ENCODE measurements around the gene TTF2.

TTF2 gene

DNA sequence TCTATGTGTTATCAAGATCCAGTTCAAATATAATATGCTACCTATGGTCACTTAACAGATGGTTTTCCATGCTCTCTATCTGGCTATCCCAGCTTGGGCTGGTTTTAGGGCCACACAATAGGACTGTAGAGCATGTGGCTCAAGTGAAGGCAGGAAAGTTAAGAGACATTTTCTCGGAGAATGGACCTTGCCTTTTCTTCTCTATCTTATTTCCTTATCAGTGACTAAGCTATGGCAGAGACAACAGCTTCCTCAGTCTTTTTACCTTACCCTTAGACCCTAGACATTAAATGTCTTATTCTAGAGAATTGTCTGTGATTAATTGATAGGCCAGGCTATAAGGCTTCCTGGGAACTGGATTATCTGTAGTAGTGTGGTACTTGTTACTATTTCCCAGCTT lies 30.4 kb upstream of the TTF2 start:
- no peak overlapping the region for H3K4me3 ChIP-seq (ENCODE audit: low read depth, low read length)
- H3K36me3 ChIP-seq (ENCODE audit: insufficient read depth, low read length), result no peaks in the 10 kb centered on the region
- H3K27me3 ChIP-seq (ENCODE audit: insufficient read depth, low read length), result no peaks in the 10 kb centered on the region

DNA sequence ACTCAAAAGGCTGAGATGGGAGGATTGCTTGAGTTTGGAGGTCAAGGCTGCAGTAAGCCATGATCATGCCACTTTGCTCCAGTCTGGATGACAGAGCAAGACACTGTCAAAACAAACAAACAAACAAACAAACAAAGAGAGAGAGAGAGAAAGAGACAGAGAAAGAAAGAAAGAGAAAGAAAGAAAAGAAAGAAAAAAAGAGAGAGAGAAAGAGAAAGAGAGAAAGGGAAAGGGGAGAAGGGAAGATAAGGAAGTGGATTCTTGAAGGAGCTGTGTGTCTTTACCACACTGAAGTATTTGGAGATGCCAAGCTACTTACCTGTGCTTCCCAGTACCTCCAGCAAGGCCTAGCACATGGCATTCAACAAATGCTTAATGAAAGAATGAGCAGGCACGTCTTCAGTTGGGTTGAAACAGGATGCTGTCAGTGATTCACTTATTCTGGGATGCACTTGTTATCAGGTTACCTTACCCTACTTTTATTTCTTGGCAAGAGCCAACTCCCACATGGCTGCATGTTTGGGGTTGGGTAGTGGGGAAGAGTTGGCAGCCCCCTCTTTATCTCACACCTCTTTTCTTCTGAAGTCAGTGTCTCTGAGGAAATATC lies 29.8 kb upstream of the TTF2 start:
- Histone ChIP-seq H3K79me2 (ENCODE audit: control insufficient read depth, insufficient read depth, low read length, unreplicated experiment) (no peaks in the 10 kb centered on the region), H3K4me1 (ENCODE audit: control insufficient read depth, insufficient read depth, low read length, unreplicated experiment) (peaks cover 12% of the 10 kb centered on the region), H3K27ac (ENCODE audit: low read depth, low read length) (no peak overlapping the region)

More for the DNA sequence above, 30.4 kb upstream of the TTF2 start:
- Histone ChIP-seq H3K4me1 (ENCODE audit: control insufficient read depth, insufficient read depth, low read length, unreplicated experiment) (peaks cover 12% of the 10 kb centered on the region), H3K27ac (ENCODE audit: low read depth, low read length) (no peak overlapping the region), H2AFZ (ENCODE audit: low read length, unreplicated experiment) (no peak overlapping the region), H3K79me2 (ENCODE audit: control insufficient read depth, insufficient read depth, low read length, unreplicated experiment) (no peaks in the 10 kb centered on the region)

DNA sequence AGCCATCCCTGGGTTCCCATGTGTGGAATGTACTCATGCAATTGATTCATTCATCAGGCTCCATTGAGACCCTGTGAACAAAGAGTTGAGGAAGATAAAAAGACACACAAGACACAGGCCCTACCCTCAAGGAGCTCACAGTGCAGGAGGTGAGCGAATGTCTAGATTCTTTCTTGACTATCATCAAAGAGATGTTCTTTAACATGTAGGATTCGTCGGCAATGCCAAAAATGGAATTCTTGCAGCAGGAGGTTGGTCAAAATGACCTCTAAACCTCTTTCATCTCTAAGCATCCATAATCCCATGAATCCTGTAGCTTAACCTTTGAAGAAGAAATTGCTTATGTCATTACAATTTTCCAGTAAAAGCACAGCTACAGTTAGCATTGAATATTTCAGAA lies 27.9 kb upstream of the TTF2 start:
- H3K4me1 ChIP-seq (ENCODE audit: control insufficient read depth, insufficient read depth, low read length, unreplicated experiment), result peaks cover 4% of the 10 kb centered on the region
- H3K27me3 ChIP-seq (ENCODE audit: insufficient read depth, low read length), result no peaks in the 10 kb centered on the region
- no peak overlapping the region for H3K4me3 ChIP-seq (ENCODE audit: low read depth, low read length)
- no peaks in the 10 kb centered on the region for H3K36me3 ChIP-seq (ENCODE audit: insufficient read depth, low read length)
- no peaks in the 10 kb centered on the region for H3K79me2 ChIP-seq (ENCODE audit: control insufficient read depth, insufficient read depth, low read length, unreplicated experiment)
- H2AFZ ChIP-seq (ENCODE audit: low read length, unreplicated experiment), result no peak overlapping the region
- H3K27ac ChIP-seq (ENCODE audit: low read depth, low read length), result no peak overlapping the region

More for the DNA sequence above, 29.8 kb upstream of the TTF2 start:
- no peaks in the 10 kb centered on the region for H3K36me3 ChIP-seq (ENCODE audit: insufficient read depth, low read length)
- H3K27me3 ChIP-seq (ENCODE audit: insufficient read depth, low read length), result no peaks in the 10 kb centered on the region
- no peak overlapping the region for H2AFZ ChIP-seq (ENCODE audit: low read length, unreplicated experiment)
- no peak overlapping the region for H3K4me3 ChIP-seq (ENCODE audit: low read depth, low read length)

DNA sequence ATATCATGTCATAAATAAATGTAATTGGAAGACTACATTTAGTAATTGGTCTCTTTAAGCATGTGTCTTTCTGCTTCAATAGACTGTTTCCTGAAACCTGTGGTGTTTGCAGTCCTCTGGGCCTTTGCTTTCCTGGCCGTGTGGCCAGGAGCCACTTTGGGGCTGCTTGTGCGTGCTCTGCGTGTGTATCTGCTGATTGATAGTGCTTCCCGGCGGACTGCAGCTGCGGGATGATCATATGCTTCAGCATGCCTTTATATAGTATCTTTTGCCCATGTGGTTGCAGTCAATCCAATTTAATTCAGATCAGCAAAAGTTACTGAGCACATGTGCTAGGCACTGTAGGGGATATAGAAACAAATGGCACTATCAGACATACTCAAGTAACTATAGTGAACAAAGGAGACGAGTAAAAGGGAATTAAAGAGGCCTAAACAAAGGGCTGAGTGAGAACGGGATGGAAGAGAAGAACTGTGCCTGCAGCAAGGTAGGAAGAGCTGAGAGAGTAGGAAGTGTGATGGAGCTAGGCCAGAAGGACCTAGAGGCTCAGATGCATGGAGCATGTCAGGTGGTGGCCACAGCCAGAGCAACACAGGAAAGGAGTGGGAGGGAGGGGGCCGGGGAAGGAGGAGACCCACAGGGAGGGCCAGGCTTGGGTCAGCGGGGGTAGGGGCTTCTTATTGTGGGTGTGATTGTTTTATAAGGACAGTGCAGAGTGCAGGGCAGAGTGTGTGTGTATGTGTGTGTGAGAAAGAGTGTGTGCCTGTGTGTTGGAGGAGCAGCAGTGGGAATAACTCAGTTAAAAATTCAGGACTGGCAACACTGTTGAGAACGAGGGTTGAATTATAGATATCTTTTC lies 27.2 kb upstream of the TTF2 start:
- no peak overlapping the region for H3K27ac ChIP-seq (ENCODE audit: low read depth, low read length)
- H3K4me3 ChIP-seq (ENCODE audit: low read depth, low read length), result no peak overlapping the region
- peaks cover 4% of the 10 kb centered on the region for H3K4me1 ChIP-seq (ENCODE audit: control insufficient read depth, insufficient read depth, low read length, unreplicated experiment)
- no peaks in the 10 kb centered on the region for H3K36me3 ChIP-seq (ENCODE audit: insufficient read depth, low read length)
- H3K27me3 ChIP-seq (ENCODE audit: insufficient read depth, low read length), result no peaks in the 10 kb centered on the region
- no peak overlapping the region for H2AFZ ChIP-seq (ENCODE audit: low read length, unreplicated experiment)
- no peaks in the 10 kb centered on the region for H3K79me2 ChIP-seq (ENCODE audit: control insufficient read depth, insufficient read depth, low read length, unreplicated experiment)

DNA sequence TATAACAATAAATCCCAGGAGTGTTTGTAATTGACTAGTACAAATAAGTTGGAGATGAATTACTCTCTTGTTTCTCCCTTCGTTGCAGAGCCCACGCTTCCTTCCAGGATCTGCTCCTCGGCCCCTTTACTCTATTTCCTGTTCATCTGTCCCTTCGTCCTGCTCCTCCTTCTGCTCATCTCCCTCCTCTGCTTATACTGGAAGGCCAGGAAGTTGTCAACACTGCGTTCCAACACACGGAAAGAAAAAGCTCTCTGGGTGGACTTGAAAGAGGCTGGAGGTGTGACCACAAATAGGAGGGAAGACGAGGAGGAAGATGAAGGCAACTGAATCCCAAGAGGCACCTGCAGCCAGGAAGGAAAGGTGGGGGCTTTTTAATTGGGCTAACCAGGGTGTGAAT lies 26.4 kb upstream of the TTF2 start:
- no peaks in the 10 kb centered on the region for H3K79me2 ChIP-seq (ENCODE audit: control insufficient read depth, insufficient read depth, low read length, unreplicated experiment)
- no peak overlapping the region for H3K4me3 ChIP-seq (ENCODE audit: low read depth, low read length)
- no peak overlapping the region for H3K27ac ChIP-seq (ENCODE audit: low read depth, low read length)
- no peaks in the 10 kb centered on the region for H3K36me3 ChIP-seq (ENCODE audit: insufficient read depth, low read length)
- no peaks in the 10 kb centered on the region for H3K27me3 ChIP-seq (ENCODE audit: insufficient read depth, low read length)
- H3K4me1 ChIP-seq (ENCODE audit: control insufficient read depth, insufficient read depth, low read length, unreplicated experiment), result peaks cover 4% of the 10 kb centered on the region
- no peak overlapping the region for H2AFZ ChIP-seq (ENCODE audit: low read length, unreplicated experiment)

DNA sequence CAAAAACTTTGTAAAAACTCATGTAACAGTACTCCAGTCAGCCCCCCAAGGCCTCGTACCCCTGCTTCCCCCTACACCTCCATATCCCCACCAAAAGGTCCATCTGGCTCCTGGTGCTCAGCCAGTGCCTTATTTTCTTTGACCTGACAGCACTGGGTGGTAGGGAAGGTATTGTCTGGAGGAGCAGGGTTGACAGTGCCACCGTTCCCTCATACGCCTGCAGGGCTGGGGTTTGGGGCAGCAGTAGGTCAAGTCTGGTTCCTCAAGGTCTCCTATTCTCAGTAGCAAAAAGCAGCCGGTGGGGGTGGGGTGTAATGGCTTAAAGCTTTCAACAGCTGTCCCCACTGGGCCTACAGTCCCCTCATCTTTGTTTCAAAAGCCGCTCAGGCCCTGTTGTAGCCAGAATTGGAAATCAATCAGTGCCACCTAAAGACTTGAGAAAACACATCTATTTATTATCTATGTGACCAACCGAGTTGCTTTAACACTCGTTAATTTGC lies 25.3 kb upstream of the TTF2 start:
- H2AFZ ChIP-seq (ENCODE audit: low read length, unreplicated experiment), result no peak overlapping the region
- no peaks in the 10 kb centered on the region for H3K36me3 ChIP-seq (ENCODE audit: insufficient read depth, low read length)
- no peaks in the 10 kb centered on the region for H3K79me2 ChIP-seq (ENCODE audit: control insufficient read depth, insufficient read depth, low read length, unreplicated experiment)
- no peaks in the 10 kb centered on the region for H3K27me3 ChIP-seq (ENCODE audit: insufficient read depth, low read length)
- peaks cover 4% of the 10 kb centered on the region for H3K4me1 ChIP-seq (ENCODE audit: control insufficient read depth, insufficient read depth, low read length, unreplicated experiment)
- no peak overlapping the region for H3K4me3 ChIP-seq (ENCODE audit: low read depth, low read length)
- H3K27ac ChIP-seq (ENCODE audit: low read depth, low read length), result no peak overlapping the region

DNA sequence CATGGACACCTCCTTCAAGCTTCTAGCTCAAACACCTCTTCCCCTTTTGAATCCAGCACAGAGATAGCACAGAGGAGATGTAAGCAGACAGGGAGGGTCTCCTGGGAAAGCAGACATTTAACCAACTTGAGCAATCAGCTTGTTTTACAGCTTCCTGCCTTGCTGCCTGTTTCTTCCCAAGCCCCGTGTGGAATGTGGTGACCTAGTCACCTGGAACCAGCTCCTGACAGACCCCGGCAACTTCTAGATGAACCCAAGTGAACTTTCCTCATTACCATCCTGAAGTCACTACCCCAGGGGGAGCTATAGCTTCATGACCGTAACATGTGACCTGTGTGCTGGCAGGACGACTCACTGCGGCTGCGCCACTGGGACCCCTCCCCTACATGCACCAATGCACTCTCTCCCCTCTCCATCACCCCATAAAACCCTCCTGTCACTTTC lies 24.1 kb upstream of the TTF2 start:
- Histone ChIP-seq H3K79me2 (ENCODE audit: control insufficient read depth, insufficient read depth, low read length, unreplicated experiment) (no peaks in the 10 kb centered on the region), H2AFZ (ENCODE audit: low read length, unreplicated experiment) (no peak overlapping the region), H3K27me3 (ENCODE audit: insufficient read depth, low read length) (no peaks in the 10 kb centered on the region), H3K4me3 (ENCODE audit: low read depth, low read length) (no peak overlapping the region), H3K36me3 (ENCODE audit: insufficient read depth, low read length) (no peaks in the 10 kb centered on the region), H3K27ac (ENCODE audit: low read depth, low read length) (no peak overlapping the region), H3K4me1 (ENCODE audit: control insufficient read depth, insufficient read depth, low read length, unreplicated experiment) (peaks cover 4% of the 10 kb centered on the region)

DNA sequence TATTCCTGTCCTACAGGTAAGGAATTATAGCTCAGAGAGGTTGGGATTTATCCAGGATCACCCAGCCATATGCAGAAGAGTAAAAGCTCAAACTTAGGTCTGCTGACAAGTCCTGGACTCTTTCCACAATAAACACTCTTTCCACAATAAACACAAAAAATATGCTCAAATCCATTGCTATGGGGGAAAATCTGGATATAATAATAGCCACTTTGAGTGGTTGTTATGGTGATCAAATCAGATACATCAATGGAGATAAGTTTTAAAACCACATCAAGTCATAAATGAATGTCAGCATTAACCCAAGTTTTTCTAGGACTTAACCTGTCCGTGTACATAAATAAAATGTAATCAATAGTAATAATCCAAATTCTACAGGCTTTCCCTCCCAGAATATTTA lies 22.3 kb upstream of the TTF2 start:
- H3K4me3 ChIP-seq (ENCODE audit: low read depth, low read length), result no peak overlapping the region
- H3K4me1 ChIP-seq (ENCODE audit: control insufficient read depth, insufficient read depth, low read length, unreplicated experiment), result peaks cover 4% of the 10 kb centered on the region
- no peaks in the 10 kb centered on the region for H3K36me3 ChIP-seq (ENCODE audit: insufficient read depth, low read length)
- H3K27me3 ChIP-seq (ENCODE audit: insufficient read depth, low read length), result no peaks in the 10 kb centered on the region
- H3K27ac ChIP-seq (ENCODE audit: low read depth, low read length), result no peak overlapping the region
- no peak overlapping the region for H2AFZ ChIP-seq (ENCODE audit: low read length, unreplicated experiment)
- no peaks in the 10 kb centered on the region for H3K79me2 ChIP-seq (ENCODE audit: control insufficient read depth, insufficient read depth, low read length, unreplicated experiment)

DNA sequence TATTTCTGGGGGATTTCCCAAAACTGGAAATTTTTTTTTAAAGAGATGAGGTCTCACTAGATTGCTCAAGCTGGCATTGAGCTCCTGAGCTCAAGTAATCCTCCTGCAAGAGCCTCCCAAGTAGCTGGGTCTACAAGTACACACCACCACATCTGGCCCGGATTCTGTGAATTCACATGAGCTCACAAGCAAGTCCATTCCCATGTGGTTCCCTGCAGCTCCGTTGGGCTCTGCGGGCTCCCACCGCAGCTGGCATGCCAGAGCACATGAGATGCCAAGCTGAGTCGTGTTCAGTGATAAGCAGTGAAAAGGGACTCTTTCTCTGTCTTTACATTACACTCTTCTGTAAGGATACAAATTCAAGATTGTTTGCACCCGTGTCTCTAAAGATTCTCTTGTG lies 21.9 kb upstream of the TTF2 start:
- Histone ChIP-seq H3K79me2 (ENCODE audit: control insufficient read depth, insufficient read depth, low read length, unreplicated experiment) (no peaks in the 10 kb centered on the region), H3K4me1 (ENCODE audit: control insufficient read depth, insufficient read depth, low read length, unreplicated experiment) (peaks cover 4% of the 10 kb centered on the region), H3K36me3 (ENCODE audit: insufficient read depth, low read length) (no peaks in the 10 kb centered on the region), H3K4me3 (ENCODE audit: low read depth, low read length) (no peak overlapping the region), H3K27ac (ENCODE audit: low read depth, low read length) (no peak overlapping the region), H3K27me3 (ENCODE audit: insufficient read depth, low read length) (no peaks in the 10 kb centered on the region), H2AFZ (ENCODE audit: low read length, unreplicated experiment) (no peak overlapping the region)

DNA sequence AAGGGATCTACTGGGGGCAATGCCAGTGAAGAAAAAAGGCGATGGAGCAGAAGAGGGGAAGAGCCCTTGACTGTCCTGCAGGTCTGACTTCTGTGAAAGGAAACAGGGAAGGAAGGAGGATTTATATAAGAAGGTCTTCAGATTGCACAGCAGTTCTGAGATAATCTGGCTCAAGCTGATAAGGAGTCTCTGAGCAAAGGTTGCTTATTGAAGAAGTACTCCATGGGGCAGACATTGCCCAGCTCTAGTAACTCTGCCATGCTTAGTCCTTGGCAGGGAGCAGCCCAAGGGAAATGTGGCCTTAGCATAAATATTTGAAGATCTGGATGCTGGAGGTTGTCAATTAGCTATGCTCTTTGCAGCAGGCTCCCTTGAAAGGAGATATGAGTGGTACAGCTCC lies 15.9 kb upstream of the TTF2 start:
- no peaks in the 10 kb centered on the region for H3K36me3 ChIP-seq (ENCODE audit: insufficient read depth, low read length)
- no peaks in the 10 kb centered on the region for H3K4me1 ChIP-seq (ENCODE audit: control insufficient read depth, insufficient read depth, low read length, unreplicated experiment)
- no peaks in the 10 kb centered on the region for H3K27me3 ChIP-seq (ENCODE audit: insufficient read depth, low read length)
- H2AFZ ChIP-seq (ENCODE audit: low read length, unreplicated experiment), result no peak overlapping the region
- H3K4me3 ChIP-seq (ENCODE audit: low read depth, low read length), result no peak overlapping the region
- H3K27ac ChIP-seq (ENCODE audit: low read depth, low read length), result no peak overlapping the region
- H3K79me2 ChIP-seq (ENCODE audit: control insufficient read depth, insufficient read depth, low read length, unreplicated experiment), result no peaks in the 10 kb centered on the region

DNA sequence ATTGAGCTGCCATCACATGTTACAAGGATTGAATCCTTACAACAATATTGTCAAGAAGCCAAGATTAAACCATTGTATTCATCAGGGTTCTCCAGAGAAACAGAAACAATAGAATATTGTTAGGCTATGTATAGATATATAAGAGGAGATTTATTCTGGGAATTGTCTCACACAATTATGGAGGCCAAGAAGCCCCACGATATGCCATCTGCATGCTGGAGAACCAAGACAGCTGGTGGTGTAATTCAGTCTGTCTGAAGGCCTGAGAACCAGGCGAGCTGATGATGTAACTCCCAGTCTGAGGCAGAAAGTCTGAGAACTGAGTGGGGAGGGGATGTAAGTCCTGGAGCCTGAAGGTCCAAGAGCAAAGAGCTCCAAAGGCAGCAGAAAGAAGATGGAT lies 14.5 kb upstream of the TTF2 start:
- H3K4me1 ChIP-seq (ENCODE audit: control insufficient read depth, insufficient read depth, low read length, unreplicated experiment), result no peaks in the 10 kb centered on the region

More for the DNA sequence above, 14.5 kb upstream of the TTF2 start:
- H3K27me3 ChIP-seq (ENCODE audit: insufficient read depth, low read length), result no peaks in the 10 kb centered on the region
- H3K36me3 ChIP-seq (ENCODE audit: insufficient read depth, low read length), result no peaks in the 10 kb centered on the region
- H3K79me2 ChIP-seq (ENCODE audit: control insufficient read depth, insufficient read depth, low read length, unreplicated experiment), result no peaks in the 10 kb centered on the region
- H3K4me3 ChIP-seq (ENCODE audit: low read depth, low read length), result no peak overlapping the region
- no peak overlapping the region for H2AFZ ChIP-seq (ENCODE audit: low read length, unreplicated experiment)
- no peak overlapping the region for H3K27ac ChIP-seq (ENCODE audit: low read depth, low read length)

All from ACC112 (cell line).